OCI-LY7 (cell line): ENCODE measurements around the gene PRKAG2. TPM values are rescaled to one million over a fixed set of nuclear protein-coding genes. Genes with fewer than 3 reads are reported as not detected.

Experiments used
- BruUV-seq: library from RNA; stranded (reverse); fragments of 400-500 nt; replicated peaks from 2 replicates; lab custom pipeline; 2021; lab: Mats Ljungman, UMichigan
- CTCF ChIA-PET: fragments of 300-600 bp; sonication (Branson Sonifier 250); formaldehyde crosslinking; loops from one replicate; lab custom pipeline; 2022; ENCODE audit warnings: antibody characterized with exemption; ENCODE audit not compliant: unreplicated experiment; lab: Charles Lee
- POLR2A ChIA-PET: fragments of 300-600 bp; sonication (Branson Sonifier 250); formaldehyde crosslinking; loops from one replicate; lab custom pipeline; 2022; ENCODE audit warnings: antibody characterized with exemption; lab: Charles Lee
- DNase-seq: peaks from one replicate; pipeline ENCODE4 v3.0.0-alpha.2; 2015; ENCODE audit warnings: low spot score
- H2AFZ ChIP-seq: fragments of 200-600 bp; sonication (generic), shearing (Covaris generic); 2 replicates; pipeline ENCODE4 v1.6.1; 2014; ENCODE audit warnings: mild to moderate bottlenecking, antibody characterized with exemption, low read length, moderate library complexity
- H3K27ac ChIP-seq: fragments of 200-600 bp; sonication (generic); 2 replicates; pipeline ENCODE4 v1.5.1; 2014; ENCODE audit warnings: mixed run types, low read depth, mild to moderate bottlenecking, moderate library complexity, low read length, inconsistent platforms; ENCODE audit not compliant: poor library complexity, severe bottlenecking
- H3K36me3 ChIP-seq: fragments of 200-600 bp; sonication (generic); 2 replicates; pipeline ENCODE4 v1.6.1; 2014; ENCODE audit warnings: mild to moderate bottlenecking, antibody characterized with exemption, low read length, moderate library complexity, mixed read lengths; ENCODE audit not compliant: insufficient read depth
- H3K4me1 ChIP-seq: fragments of 200-600 bp; sonication (generic); 2 replicates; pipeline ENCODE4 v1.5.1; 2014; ENCODE audit warnings: mild to moderate bottlenecking, low read length; ENCODE audit not compliant: insufficient read depth, poor library complexity, severe bottlenecking
- H3K4me2 ChIP-seq: fragments of 200-600 bp; sonication (generic); 2 replicates; pipeline ENCODE4 v1.6.1; 2014; ENCODE audit warnings: mild to moderate bottlenecking, low read length
- H3K4me3 ChIP-seq: fragments of 200-600 bp; sonication (generic); 2 replicates; pipeline ENCODE4 v1.5.1; 2014; ENCODE audit warnings: mild to moderate bottlenecking, low read depth, low read length; ENCODE audit not compliant: poor library complexity, severe bottlenecking
- H3K79me2 ChIP-seq: fragments of 200-600 bp; sonication (generic); 2 replicates; pipeline ENCODE4 v1.6.1; 2016; ENCODE audit warnings: low read depth, mild to moderate bottlenecking, low read length, moderate library complexity, mixed read lengths; ENCODE audit not compliant: insufficient read depth
- H3K9me2 ChIP-seq: fragments of 200-600 bp; sonication (generic); 2 replicates; pipeline ENCODE4 v1.6.1; 2016; ENCODE audit warnings: mild to moderate bottlenecking, low read length, mixed read lengths; ENCODE audit not compliant: insufficient read depth
- H3K9me3 ChIP-seq: fragments of 200-600 bp; sonication (generic); 2 replicates; pipeline ENCODE4 v1.6.1; 2014; ENCODE audit warnings: mild to moderate bottlenecking, mixed run types, low read length, mixed read lengths
- H4K20me1 ChIP-seq: fragments of 200-600 bp; sonication (generic); 2 replicates; pipeline ENCODE4 v1.6.1; 2014; ENCODE audit warnings: mild to moderate bottlenecking, antibody characterized with exemption, low read length, moderate library complexity, mixed read lengths; ENCODE audit not compliant: insufficient read depth
- EZH2phosphoT487 ChIP-seq: fragments of 200-600 bp; sonication (generic); IDR thresholded peaks from 2 replicates; pipeline ENCODE4 v1.6.1; 2018; ENCODE audit warnings: low read depth, borderline replicate concordance, mild to moderate bottlenecking, mixed run types, antibody characterized with exemption, low read length, moderate library complexity, mixed read lengths
- intact Hi-C: fragments of 100-400 bp; cut with micrococcal nuclease; formaldehyde crosslinking; loops from one replicate; pipeline ENCODE4 v1.10.0; 2022; ENCODE audit not compliant: unreplicated experiment
- total RNA-seq, 2 experiments: library from RNA; depleted of rRNA in 1 of 2; stranded (reverse); fragments of >200 nt in 1 of 2; shearing (Covaris generic) in 1 of 2; gene quantifications; 2 replicates each; pipeline ENCODE4 v1.2.3, GENCODE V29; 2014 to 2022
- TF ChIP-seq, protein P1 (sequence below): fragments of 200-600 bp; sonication (generic); conservative IDR thresholded peaks from 2 replicates; pipeline ENCODE4 v1.5.1; 2014; ENCODE audit warnings: mild to moderate bottlenecking, antibody characterized with exemption, low read length, moderate library complexity, mixed read lengths

The PRKAG2 gene
- total RNA-seq, 2 experiments from 2014 or later, result 1.2 to 5.1 TPM

- no peaks in the 10 kb centered on the region for H3K79me2 ChIP-seq
- H3K4me2 ChIP-seq, result no peak overlapping the region
- no TSS peak for BruUV-seq
- H4K20me1 ChIP-seq, result no peaks in the 10 kb centered on the region
- no peak overlapping the region for H3K4me3 ChIP-seq
- DNase-seq, result no peak
- CTCF ChIA-PET, result no interaction called here
- H3K4me1 ChIP-seq, result no peaks in the 10 kb centered on the region
- H3K9me2 ChIP-seq, result no peaks in the 10 kb centered on the region
- no peaks in the 10 kb centered on the region for H3K9me3 ChIP-seq
- POLR2A ChIA-PET, result no interaction called here
- no peak for TF ChIP-seq EZH2phosphoT487
- TF ChIP-seq, protein P1, sequence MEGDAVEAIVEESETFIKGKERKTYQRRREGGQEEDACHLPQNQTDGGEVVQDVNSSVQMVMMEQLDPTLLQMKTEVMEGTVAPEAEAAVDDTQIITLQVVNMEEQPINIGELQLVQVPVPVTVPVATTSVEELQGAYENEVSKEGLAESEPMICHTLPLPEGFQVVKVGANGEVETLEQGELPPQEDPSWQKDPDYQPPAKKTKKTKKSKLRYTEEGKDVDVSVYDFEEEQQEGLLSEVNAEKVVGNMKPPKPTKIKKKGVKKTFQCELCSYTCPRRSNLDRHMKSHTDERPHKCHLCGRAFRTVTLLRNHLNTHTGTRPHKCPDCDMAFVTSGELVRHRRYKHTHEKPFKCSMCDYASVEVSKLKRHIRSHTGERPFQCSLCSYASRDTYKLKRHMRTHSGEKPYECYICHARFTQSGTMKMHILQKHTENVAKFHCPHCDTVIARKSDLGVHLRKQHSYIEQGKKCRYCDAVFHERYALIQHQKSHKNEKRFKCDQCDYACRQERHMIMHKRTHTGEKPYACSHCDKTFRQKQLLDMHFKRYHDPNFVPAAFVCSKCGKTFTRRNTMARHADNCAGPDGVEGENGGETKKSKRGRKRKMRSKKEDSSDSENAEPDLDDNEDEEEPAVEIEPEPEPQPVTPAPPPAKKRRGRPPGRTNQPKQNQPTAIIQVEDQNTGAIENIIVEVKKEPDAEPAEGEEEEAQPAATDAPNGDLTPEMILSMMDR, result no peak
- H3K36me3 ChIP-seq, result no peaks in the 10 kb centered on the region
- H3K27ac ChIP-seq, result no peak overlapping the region
- intact Hi-C loops, result no loop called here
- H2AFZ ChIP-seq, result no peak overlapping the region
Observed at GRCh38 chr7:151743481-151743983, 133.4 kb downstream of the PRKAG2 start.

DNA sequence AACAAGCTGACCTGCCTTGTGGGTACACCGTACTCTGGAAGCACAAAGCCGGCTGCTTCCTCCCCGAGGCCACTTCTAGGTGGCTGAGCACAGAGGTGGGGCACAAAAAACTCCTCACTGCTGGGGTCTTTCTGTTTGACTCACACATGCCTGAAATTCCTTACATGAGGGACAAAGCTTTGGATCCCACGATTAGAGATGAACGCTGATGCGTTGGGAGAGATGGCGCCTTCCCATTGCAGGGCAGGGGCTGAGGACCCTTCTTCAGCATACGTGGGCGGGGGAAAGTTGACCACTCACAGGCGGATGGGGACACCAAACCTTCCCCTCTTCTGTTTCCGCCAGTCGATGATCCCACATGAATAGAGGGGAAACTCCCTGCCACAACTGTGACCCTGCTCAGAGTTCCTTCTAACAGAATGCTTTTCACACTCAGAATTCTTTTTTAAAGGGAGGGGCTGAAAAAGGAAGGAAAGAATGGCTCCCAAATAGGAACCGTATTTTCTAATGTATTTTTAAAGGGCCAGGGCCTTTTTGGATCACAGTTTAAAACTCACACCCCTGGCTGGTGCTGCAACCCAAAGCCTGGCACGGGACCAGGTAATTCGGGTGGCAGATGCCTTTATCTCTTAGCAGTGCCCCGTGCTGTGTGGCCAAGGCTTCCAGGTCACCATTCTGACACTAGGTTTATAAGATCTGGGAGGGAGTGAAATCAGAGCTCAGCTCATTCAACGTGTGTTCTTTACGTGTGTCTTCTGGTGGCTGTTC lies 134.0 kb downstream of the PRKAG2 start:
- no peak overlapping the region for H2AFZ ChIP-seq
- no peak overlapping the region for H3K4me3 ChIP-seq
- intact Hi-C loops, result no loop called here
- BruUV-seq, result no TSS peak
- no peaks in the 10 kb centered on the region for H3K36me3 ChIP-seq
- no peaks in the 10 kb centered on the region for H4K20me1 ChIP-seq
- H3K4me1 ChIP-seq, result no peaks in the 10 kb centered on the region
- no peak overlapping the region for H3K4me2 ChIP-seq
- no peaks in the 10 kb centered on the region for H3K9me2 ChIP-seq
- CTCF ChIA-PET, result no interaction called here
- H3K79me2 ChIP-seq, result no peaks in the 10 kb centered on the region
- POLR2A ChIA-PET, result no interaction called here
- TF ChIP-seq, protein P1, result no peak
- no peak for TF ChIP-seq EZH2phosphoT487
- H3K9me3 ChIP-seq, result no peaks in the 10 kb centered on the region
- DNase-seq, result no peak
- no peak overlapping the region for H3K27ac ChIP-seq

DNA sequence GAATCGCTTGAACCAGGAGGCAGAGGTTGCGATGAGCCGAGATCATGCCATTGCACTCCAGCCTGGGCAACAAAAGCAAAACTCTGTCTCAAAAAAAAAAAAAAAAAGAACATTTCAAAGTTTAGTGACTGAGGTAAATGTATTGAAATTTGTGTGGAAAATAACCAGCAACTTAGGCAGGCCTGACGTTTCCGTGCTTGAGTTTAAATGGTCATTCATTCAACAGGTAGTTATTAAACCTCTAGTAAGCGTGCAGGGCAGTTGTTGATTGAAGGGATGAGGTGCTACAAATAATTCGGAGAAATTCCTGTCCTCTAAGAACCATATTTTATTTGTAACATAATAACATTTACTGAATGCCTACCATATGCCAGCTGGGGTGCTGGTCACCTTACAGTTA lies 135.3 kb downstream of the PRKAG2 start:
- Histone ChIP-seq H3K4me1 (no peaks in the 10 kb centered on the region), H3K4me2 (no peak overlapping the region), H3K79me2 (no peaks in the 10 kb centered on the region), H2AFZ (no peak overlapping the region), H3K9me3 (no peaks in the 10 kb centered on the region), H3K27ac (no peak overlapping the region), H3K9me2 (no peaks in the 10 kb centered on the region), H3K4me3 (no peak overlapping the region), H4K20me1 (no peaks in the 10 kb centered on the region), H3K36me3 (no peaks in the 10 kb centered on the region)
- POLR2A ChIA-PET, result no interaction called here
- intact Hi-C loops, result no loop called here
- TF ChIP-seq, protein P1, result no peak
- TF ChIP-seq EZH2phosphoT487, result no peak
- BruUV-seq, result no TSS peak
- CTCF ChIA-PET, result no interaction called here
- no peak for DNase-seq
